WTC11 (cell line): ENCODE data around the gene PGAM1. TPM values are rescaled to one million over a fixed set of nuclear protein-coding genes. Genes with fewer than 3 reads are reported as not detected.
"Not testable (repeated sequence)": the region's sequence is repeated elsewhere in the genome, so short reads cannot be mapped to it uniquely, and the experiment has no call there.

Source experiments
- ATAC-seq: fragments of 200-7000 bp; cut with Tn5 transposase; 2 replicates; pipeline ENCODE4 v1.10.0; 2021; ENCODE audit warnings: mild to moderate bottlenecking, moderate library complexity
- CTCF ChIA-PET: fragments of 300-600 bp; sonication (Branson Sonifier 250); formaldehyde crosslinking; loops from one replicate; lab custom pipeline; 2021; ENCODE audit warnings: antibody characterized with exemption; lab: Charles Lee
- POLR2A ChIA-PET: fragments of 350-600 bp; sonication (Branson Sonifier 250); formaldehyde crosslinking; loops from one replicate; lab custom pipeline; 2021; ENCODE audit warnings: antibody characterized with exemption; lab: Charles Lee
- DNase-seq: peaks from one replicate; pipeline ENCODE4 v3.0.0; 2021; ENCODE audit warnings: low spot score
- H3K27ac Mint-ChIP-seq: 2 replicates; pipeline ENCODE4 v1.8.0; 2021; ENCODE audit warnings: mixed read lengths
- H3K27me3 Mint-ChIP-seq: 2 replicates; pipeline ENCODE4 v1.8.0; 2021; ENCODE audit warnings: low read depth, mild to moderate bottlenecking, moderate library complexity, mixed read lengths
- H3K36me3 Mint-ChIP-seq: 2 replicates; pipeline ENCODE4 v1.8.0; 2021; ENCODE audit warnings: mixed read lengths
- H3K4me1 Mint-ChIP-seq: 2 replicates; pipeline ENCODE4 v1.8.0; 2022; ENCODE audit warnings: mixed read lengths
- H3K4me3 Mint-ChIP-seq: 2 replicates; pipeline ENCODE4 v1.8.0; 2021; ENCODE audit warnings: mild to moderate bottlenecking, moderate library complexity, mixed read lengths
- H3K9me3 Mint-ChIP-seq: 2 replicates; pipeline ENCODE4 v1.8.0; 2021; ENCODE audit warnings: mixed read lengths
- AR ChIP-seq: fragments of 250-450 bp; sonication (Bioruptor Pico); IDR thresholded peaks from 2 replicates; pipeline ENCODE4 v1.9.0; 2021; ENCODE audit warnings: mild to moderate bottlenecking
- ATF1 ChIP-seq: sonication (generic); formaldehyde crosslinking; IDR thresholded peaks from 2 replicates; pipeline ENCODE4 v1.8.1; 2023; ENCODE audit warnings: mild to moderate bottlenecking, moderate library complexity, missing genetic modification reagents
- CDX4 ChIP-seq: fragments of 250-450 bp; sonication (Bioruptor Pico); IDR thresholded peaks from 2 replicates; pipeline ENCODE4 v1.9.0; 2021; ENCODE audit warnings: moderate library complexity, mild to moderate bottlenecking, inconsistent platforms, borderline replicate concordance
- E2F5 ChIP-seq: sonication (generic); formaldehyde crosslinking; IDR thresholded peaks from 2 replicates; pipeline ENCODE4 v1.8.1; 2022; ENCODE audit warnings: mild to moderate bottlenecking, moderate library complexity, missing genetic modification reagents
- FOXK1 ChIP-seq: sonication (generic); formaldehyde crosslinking; IDR thresholded peaks from 2 replicates; pipeline ENCODE4 v1.8.0; 2022; ENCODE audit warnings: mild to moderate bottlenecking, moderate library complexity, missing genetic modification reagents
- KAT7 ChIP-seq: sonication (generic); formaldehyde crosslinking; IDR thresholded peaks from 2 replicates; pipeline ENCODE4 v1.8.1; 2023; ENCODE audit warnings: missing genetic modification reagents, mild to moderate bottlenecking, borderline replicate concordance
- MAX ChIP-seq: sonication (generic); formaldehyde crosslinking; IDR thresholded peaks from 2 replicates; pipeline ENCODE4 v1.8.0; 2022; ENCODE audit warnings: mild to moderate bottlenecking, missing genetic modification reagents
- NFE2L1 ChIP-seq: sonication (generic); formaldehyde crosslinking; IDR thresholded peaks from 2 replicates; pipeline ENCODE4 v1.8.1; 2023; ENCODE audit warnings: missing genetic modification reagents
- PRDM15 ChIP-seq: sonication (generic); formaldehyde crosslinking; IDR thresholded peaks from 2 replicates; pipeline ENCODE4 v1.8.0; 2022; ENCODE audit warnings: missing genetic modification reagents
- SP1 ChIP-seq: sonication (generic); formaldehyde crosslinking; conservative IDR thresholded peaks from 2 replicates; pipeline ENCODE4 v1.8.1; 2022; ENCODE audit warnings: missing genetic modification reagents
- STAT6 ChIP-seq: sonication (generic); formaldehyde crosslinking; conservative IDR thresholded peaks from 2 replicates; pipeline ENCODE4 v1.8.1; 2023; ENCODE audit warnings: mild to moderate bottlenecking, low read depth, missing genetic modification reagents, moderate library complexity
- TCF7 ChIP-seq: sonication (generic); formaldehyde crosslinking; IDR thresholded peaks from 2 replicates; pipeline ENCODE4 v1.8.0; 2022; ENCODE audit warnings: mild to moderate bottlenecking, low read depth, missing genetic modification reagents, moderate library complexity
- TEAD1 ChIP-seq: sonication (generic); formaldehyde crosslinking; IDR thresholded peaks from 2 replicates; pipeline ENCODE4 v1.8.0; 2022; ENCODE audit warnings: mild to moderate bottlenecking, missing genetic modification reagents
- TP53 ChIP-seq: sonication (generic); formaldehyde crosslinking; IDR thresholded peaks from 2 replicates; pipeline ENCODE4 v1.8.1; 2023; ENCODE audit warnings: mild to moderate bottlenecking, missing genetic modification reagents
- USF2 ChIP-seq: sonication (generic); formaldehyde crosslinking; IDR thresholded peaks from 2 replicates; pipeline ENCODE4 v1.8.1; 2023; ENCODE audit warnings: mild to moderate bottlenecking, missing genetic modification reagents, moderate library complexity
- ZBTB21 ChIP-seq: sonication (generic); formaldehyde crosslinking; IDR thresholded peaks from 2 replicates; pipeline ENCODE4 v1.8.1; 2023; ENCODE audit warnings: mild to moderate bottlenecking, missing genetic modification reagents, borderline replicate concordance
- ZNF317 ChIP-seq: sonication (generic); formaldehyde crosslinking; IDR thresholded peaks from 2 replicates; pipeline ENCODE4 v1.8.1; 2023; ENCODE audit warnings: low read depth, mild to moderate bottlenecking, moderate library complexity, missing genetic modification reagents, borderline replicate concordance
- ZNF416 ChIP-seq: fragments of 250-450 bp; sonication (Bioruptor Pico); IDR thresholded peaks from 2 replicates; pipeline ENCODE4 v1.9.0; 2021; ENCODE audit warnings: mild to moderate bottlenecking, inconsistent platforms
- total RNA-seq: library from RNA; stranded (reverse); gene quantifications from 3 replicates; pipeline ENCODE4 v1.2.3, GENCODE V29; 2021

PGAM1 gene
- total RNA-seq, 1 experiment from 2014 or later: 833 TPM

GRCh38 chr10:97475936-97476594, 50.1 kb downstream of the PGAM1 start (continued):
- no peak for TF ChIP-seq STAT6
- no peak for TF ChIP-seq USF2
- no peak for TF ChIP-seq TCF7
- no peak for TF ChIP-seq NFE2L1 (CRISPR knock-in tag)
- no peak for TF ChIP-seq ZNF317 (CRISPR knock-in tag)
- TF ChIP-seq ATF1 (CRISPR knock-in tag): no peak
- TF ChIP-seq E2F5: no peak
- no peak for TF ChIP-seq KAT7
- no peak for TF ChIP-seq AR (CRISPR knock-in tag)
- no peak for TF ChIP-seq ZNF416 (CRISPR knock-in tag)

GRCh38 chr10:97479410-97479809, 53.4 kb downstream of the PGAM1 start:
- ChIA-PET POLR2A (interaction anchor here (0.9 to 1.4 kb wide), 5 partner anchors 12 to 208 kb away, joined by 3 to 5 read pairs (median 4); partner anchors contain the start of genes AVPI1 and UBTD1), CTCF (interaction anchor here (0.7 to 1.5 kb wide), 12 partner anchors 15 to 133 kb away, joined by 3 to 6 read pairs (median 4); partner anchors contain the start of genes ANKRD2, RRP12 and UBTD1)
- Mint-ChIP-seq H3K4me1 (peaks cover 21% of the 10 kb centered on the region), H3K36me3 (peaks cover 48% of the 10 kb centered on the region), H3K4me3 (peak overlapping the region; percentile 34), H3K27ac (peak overlapping the region; percentile 69)
- not testable (repeated sequence) for DNase-seq, H3K27me3 Mint-ChIP-seq, ATAC-seq, H3K9me3 Mint-ChIP-seq

- POLR2A ChIA-PET: interaction anchor here (0.9 to 1.4 kb wide), 5 partner anchors 12 to 207 kb away, joined by 3 to 5 read pairs (median 4); partner anchors contain the start of genes AVPI1 and UBTD1
- Mint-ChIP-seq H3K36me3 (peaks cover 43% of the 10 kb centered on the region), H3K27me3 (no peaks in the 10 kb centered on the region), H3K4me1 (peaks cover 21% of the 10 kb centered on the region), H3K27ac (peak overlapping the region; percentile 94), H3K4me3 (peak overlapping the region; percentile 11), H3K9me3 (no peaks in the 10 kb centered on the region)
- DNase-seq (peak; percentile 87), ATAC-seq (peak; percentile 96)
- TF ChIP-seq SP1 (peak; percentile 38; the same call in 1 of the 2 replicates), FOXK1 (CRISPR knock-in tag) (0 out of 2 replicates have a peak, but pooled peaks have one; percentile 41), TEAD1 (no peak), USF2 (0 out of 2 replicates have a peak, but pooled peaks have one; percentile 18), TP53 (CRISPR knock-in tag) (no peak), PRDM15 (no peak), CDX4 (CRISPR knock-in tag) (no peak), ZBTB21 (no peak), MAX (CRISPR knock-in tag) (peak; percentile 55; the same call in 1 of the 2 replicates)
- CTCF ChIA-PET: interaction anchor here (0.7 to 2.1 kb wide), 15 partner anchors 15 to 197 kb away, joined by 3 to 6 read pairs (median 4); partner anchors contain the start of genes ANKRD2, RRP12 and UBTD1
Measured at GRCh38 chr10:97479939-97480338, 53.9 kb downstream of the PGAM1 start.
